ENCODE results near the gene EIF2B5.
A peak's percentile ranks its signal among the peaks of the same experiment; 100 is the strongest.
"Not testable (repeated sequence)": the region's sequence is repeated elsewhere in the genome, so short reads cannot be mapped to it uniquely, and the experiment has no call there.

Gene EIF2B5

GRCh38 chr3:184148076-184148475 lies 12.9 kb downstream of the EIF2B5 start:
- no peak for DNase-seq

DNA sequence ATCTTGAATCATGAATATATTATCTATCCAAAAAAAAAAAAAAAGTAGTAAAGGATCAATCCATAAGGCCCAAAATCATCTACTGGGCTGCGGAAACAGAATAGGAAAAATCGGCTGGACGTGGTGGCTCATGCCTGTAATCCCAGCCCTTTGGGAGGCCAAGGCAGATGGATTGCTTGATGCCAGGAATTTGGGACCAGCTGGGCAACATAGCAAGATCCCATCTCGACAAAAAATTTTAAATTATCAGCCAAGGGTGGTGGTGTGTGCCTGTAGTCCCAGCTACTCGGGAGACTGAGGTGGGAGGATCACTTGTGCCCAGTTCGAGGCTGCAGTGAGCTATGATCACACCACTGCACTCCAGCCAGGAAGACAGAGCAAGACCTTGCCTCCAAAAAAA lies 14.0 kb downstream of the EIF2B5 start:
- no peak for DNase-seq

- DNase-seq, result not testable (repeated sequence)
Observed at GRCh38 chr3:184149770-184150169, 14.6 kb downstream of the EIF2B5 start.

GRCh38 chr3:184154885-184155643 lies 19.9 kb downstream of the EIF2B5 start, which contains the start of gene DVL3:
DVL3 (plus strand) TSS chr3:184155377; CDS start chr3:184155636, 259 bp downstream.
- peak in 1 of 2 experiments; percentile 35 for DNase-seq

- DNase-seq, result no peak
Observed at GRCh38 chr3:184155644-184156521, 20.7 kb downstream of the EIF2B5 start.

- no peak for DNase-seq
Observed at GRCh38 chr3:184156522-184156955, 21.4 kb downstream of the EIF2B5 start.

DNA sequence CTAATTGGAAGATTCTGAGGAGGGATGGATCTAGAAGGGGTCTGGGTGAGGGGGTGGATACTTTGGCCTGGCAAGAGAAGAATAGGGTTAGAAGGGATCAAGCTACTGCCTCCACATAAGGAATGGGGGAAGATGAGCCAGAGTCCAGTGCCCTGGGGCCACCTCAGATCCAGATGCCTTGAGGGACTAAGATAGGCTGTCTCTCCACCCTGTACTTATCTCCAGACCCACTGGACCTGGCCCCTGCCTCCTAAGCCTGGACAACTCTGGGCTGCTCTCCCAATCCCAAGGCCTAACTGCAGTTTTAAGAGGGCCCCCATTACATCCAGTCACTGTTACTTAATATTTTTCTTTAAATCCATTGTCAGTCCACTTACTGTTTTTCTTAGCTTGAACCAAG lies 22.0 kb downstream of the EIF2B5 start:
- DNase-seq, result no peak

DNA sequence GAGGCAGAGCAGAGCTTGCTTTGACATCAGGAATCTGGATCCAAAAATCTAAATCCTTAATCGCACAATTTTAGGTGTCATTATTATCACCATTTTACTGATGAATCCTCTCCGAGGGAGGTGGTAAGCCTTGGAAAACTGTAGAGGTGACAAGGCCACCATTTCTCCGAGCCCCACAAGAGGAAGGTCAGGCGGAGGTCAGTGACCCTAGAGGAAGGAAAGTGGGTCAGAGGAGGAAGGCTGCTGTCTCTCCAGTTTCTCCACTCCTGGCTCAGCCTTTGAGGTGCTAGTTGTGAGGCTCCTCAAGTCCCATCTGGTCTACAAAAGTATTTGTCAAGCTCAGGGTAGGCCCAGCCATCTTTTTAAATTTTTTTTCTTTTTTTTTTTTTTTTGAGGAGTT lies 23.2 kb downstream of the EIF2B5 start:
- DNase-seq, result no peak

DNA sequence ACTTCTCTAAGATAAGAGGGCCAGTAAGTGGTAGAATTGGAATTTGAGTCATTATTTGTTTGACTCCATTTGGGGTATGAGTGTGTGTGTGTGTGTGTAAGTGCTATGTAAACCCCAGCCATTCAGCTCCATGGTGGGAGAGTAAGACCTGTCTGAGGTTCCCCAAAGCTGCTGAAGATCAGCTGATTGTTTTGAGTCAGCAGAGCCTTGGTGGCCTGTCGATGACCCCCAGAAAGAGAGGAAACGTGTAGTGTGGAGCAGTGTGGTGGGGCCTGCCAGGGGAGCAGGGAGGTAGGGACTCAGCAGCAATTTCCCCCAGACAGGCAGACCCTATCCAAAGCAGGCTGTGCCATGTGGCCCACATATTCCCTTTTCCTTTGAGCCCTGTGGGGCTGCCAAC lies 25.3 kb downstream of the EIF2B5 start:
- no peak for DNase-seq

GRCh38 chr3:184162571-184163070 lies 27.5 kb downstream of the EIF2B5 start:
- not testable (repeated sequence) for DNase-seq

GRCh38 chr3:184164648-184165330 lies 29.6 kb downstream of the EIF2B5 start:
- DNase-seq, result no peak

DNA sequence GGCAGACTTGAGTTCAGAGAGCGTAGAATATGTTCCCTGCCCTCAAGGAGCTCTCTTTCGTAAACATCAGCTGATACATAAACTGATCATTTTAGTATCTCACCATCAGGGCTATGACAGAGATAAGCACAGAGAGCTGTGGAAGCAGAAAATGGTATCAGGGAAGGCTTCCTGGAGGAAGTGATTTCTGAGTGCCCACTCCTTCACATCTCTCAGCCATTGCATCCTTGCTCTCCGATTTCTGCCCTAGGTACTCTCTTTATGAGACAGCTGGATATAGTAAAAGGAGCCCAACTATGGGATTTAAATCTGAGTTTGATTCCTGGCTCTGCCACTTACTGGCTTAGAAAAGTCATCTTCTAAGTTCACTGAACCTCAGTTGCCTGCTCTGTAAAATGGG lies 30.4 kb downstream of the EIF2B5 start:
- DNase-seq, result no peak

DNA sequence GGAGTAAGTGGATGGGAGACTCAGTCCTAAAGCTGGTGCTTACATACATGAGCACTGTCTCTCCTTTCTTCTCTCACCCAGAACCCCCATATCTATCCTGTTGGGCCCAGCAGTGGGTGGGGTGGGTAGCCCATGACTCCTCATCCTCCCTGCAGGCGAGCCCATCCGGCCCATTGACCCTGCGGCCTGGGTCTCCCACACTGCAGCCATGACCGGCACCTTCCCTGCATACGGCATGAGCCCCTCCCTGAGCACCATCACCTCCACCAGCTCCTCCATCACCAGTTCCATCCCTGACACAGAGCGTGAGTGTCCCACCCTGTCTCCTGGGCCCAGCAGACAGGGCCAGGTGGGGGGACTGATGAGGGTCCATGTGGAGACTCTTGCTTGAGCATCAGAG lies 31.5 kb downstream of the EIF2B5 start:
- no peak for DNase-seq

DNA sequence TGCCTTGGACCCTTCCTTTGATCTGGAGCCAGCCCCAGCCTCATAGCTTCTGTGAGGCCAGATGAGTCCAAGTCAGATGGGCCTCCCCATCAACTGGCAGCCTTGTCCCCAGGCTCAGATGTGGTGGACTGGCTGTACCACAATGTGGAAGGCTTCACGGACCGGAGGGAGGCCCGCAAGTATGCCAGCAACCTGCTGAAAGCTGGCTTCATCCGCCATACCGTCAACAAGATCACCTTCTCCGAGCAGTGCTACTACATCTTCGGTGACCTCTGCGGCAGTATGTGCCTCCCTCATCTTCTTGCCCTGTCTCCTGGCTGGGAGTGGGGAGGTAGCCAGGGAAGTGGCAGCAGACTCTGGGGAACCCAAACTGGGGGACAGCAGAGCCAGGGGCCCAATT lies 32.6 kb downstream of the EIF2B5 start:
- DNase-seq, result no peak

DNA sequence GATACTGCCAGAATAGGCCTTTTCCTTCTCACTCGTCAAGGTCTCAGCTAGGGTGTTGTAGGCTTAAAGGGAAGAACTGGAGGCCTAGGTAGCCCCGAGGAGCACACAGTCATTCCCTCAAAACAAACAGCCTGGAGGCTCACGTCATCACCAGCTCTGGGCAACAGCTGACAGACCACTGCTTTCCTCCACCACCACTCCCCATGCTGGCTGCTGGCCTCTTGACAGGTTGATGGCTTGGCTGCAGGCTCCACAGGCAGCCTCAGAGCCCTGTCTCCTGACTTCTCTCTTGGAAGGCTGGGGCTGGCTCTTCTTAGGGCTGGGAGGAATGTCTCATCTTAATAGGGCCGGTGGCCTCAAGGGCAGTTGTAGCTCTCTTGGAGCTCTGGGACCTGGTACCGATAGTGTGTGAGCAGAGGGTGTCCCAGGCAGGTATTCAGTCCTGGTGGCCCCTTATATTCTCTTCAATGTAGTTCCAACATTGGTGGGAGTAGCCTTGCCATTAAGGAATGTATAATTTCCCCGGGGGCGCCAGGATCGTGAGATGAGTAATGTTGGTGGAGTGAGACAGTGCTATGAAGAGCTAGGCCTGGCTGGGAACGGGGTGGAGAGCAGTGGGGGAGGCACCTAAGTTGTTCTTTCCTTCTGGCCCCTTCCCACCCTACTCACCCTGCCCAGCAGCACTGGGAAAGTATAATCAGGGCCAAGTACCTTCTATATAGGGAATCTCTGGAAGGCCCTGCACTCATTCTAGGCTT lies 33.4 kb downstream of the EIF2B5 start:
- no peak for DNase-seq

DNA sequence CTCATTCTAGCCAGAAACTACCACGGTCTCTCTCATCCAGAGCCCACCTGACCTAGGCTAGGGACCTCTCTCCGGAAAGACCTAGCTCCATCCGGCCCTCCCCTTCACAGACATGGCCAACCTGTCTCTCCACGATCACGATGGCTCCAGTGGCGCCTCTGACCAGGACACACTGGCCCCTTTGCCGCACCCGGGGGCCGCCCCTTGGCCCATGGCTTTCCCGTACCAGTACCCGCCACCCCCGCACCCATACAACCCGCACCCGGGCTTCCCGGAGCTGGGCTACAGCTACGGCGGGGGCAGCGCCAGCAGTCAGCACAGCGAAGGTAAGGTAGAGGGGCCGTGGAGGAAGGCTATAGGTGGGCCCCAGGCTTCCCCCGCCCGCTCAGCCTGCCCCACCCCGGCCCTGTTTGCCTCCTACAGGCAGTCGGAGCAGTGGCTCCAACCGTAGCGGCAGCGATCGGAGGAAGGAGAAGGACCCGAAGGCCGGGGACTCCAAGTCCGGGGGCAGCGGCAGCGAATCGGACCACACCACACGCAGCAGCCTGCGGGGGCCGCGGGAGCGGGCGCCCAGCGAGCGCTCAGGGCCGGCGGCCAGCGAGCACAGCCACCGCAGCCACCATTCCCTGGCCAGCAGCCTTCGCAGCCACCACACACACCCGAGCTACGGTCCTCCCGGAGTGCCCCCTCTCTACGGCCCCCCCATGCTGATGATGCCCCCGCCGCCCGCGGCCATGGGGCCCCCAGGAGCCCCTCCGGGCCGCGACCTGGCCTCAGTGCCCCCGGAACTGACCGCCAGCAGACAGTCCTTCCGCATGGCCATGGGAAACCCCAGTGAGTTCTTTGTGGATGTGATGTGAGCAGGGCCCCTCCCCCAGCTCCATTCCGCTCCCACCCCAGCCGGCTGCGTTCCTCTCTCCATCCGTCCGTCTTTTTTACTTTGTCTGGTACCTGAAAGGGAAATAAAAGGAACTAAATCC lies 35.0 kb downstream of the EIF2B5 start:
- no peak for DNase-seq

DNA sequence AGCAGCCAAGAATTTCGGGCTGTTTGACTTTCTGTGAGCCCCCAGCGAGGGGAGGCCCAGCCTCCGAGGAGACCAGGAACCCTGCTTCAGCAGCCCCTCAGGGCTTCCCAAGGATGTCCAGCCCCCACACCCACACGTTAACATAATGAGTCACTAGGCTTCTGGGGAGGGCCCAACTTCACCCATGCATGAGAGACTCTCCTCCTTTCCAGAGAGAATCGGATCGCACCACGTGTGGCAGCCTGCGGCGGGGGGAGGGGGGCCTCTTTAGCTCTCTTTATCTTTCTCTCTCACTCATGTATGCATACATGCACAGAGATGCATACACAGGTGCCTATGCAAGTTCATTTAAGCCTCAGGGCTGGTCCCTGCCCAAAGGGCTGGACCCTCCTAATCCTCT lies 36.4 kb downstream of the EIF2B5 start:
- no peak for DNase-seq

DNA sequence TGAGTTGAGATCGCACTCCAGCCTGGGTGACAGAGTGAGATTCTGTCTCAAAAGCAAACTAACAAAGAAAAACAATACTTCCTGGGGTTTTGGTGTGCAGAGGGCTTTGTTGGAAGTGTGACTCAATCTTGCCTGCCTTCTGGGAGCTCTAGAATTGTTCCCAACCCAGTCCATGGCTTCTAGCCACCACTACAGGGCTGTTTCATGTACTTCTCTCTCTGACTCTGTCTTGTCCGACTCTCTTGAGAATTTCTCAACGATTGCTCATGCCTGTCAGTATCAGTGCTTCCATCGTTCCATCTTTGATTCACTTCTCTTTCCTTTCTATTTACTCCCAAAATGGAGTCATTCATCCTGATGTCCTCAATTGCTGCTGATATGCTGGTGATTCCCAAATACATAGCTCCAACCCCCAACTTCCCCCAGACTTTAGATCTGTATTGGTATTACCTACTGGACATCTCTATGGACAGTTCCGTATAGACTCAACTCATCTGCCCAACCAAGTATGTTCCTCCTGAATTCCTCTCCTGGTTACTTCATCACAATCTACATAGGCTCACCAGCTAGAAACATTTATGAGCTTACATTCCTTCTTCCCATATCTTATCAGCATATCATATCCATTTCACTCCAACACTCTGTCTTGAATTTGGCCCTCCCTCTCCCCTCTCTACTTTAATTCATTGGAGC lies 37.7 kb downstream of the EIF2B5 start:
- DNase-seq, result no peak

DNA sequence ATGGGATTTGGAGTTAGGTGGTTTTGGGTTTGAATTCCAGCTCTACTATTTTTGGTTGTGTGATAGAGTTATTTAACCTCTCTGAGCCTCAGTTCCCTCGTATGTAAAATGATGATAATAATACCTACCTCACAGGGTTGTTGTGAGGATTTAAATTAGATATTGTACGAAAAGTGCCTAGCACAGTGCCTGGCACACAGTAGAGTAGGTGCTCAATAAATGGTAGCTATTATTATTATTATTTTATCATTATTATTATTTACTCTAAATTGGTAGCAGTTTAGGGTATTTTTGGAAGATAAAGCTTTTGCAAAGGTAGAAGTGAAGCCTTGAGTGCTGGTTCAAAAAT lies 38.2 kb downstream of the EIF2B5 start:
- DNase-seq, result no peak

DNA sequence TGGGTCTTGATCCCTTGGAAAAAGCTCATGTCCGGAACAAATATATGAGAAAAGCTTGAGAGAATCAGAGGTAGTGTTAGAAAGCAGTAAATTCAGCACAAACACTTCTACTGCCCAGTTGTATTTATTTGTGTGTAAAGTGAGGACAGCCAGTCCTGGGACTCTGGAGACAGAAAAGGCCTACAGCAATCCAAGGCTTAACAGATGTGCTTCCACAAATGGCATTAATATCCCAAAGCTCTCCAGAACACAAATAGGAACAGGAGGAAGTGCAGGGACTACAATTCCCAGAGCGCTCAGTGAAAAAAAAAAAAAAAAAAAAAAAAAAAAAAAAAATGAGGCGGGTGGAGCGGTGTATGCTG lies 39.1 kb downstream of the EIF2B5 start:
- DNase-seq, result no peak

All from NCI-H187 (cell line).